ENCODE measurements around the gene POLR1E.

The POLR1E gene

GRCh38 chr9:37486616-37487548 lies 1.1 kb downstream of the POLR1E start:
- Histone ChIP-seq H3K4me3 (ENCODE audit: low read depth, low read length) (peak overlapping the region; percentile 99), H3K27me3 (ENCODE audit: control insufficient read depth, insufficient read depth, low read length) (no peaks in the 10 kb centered on the region), H3K9ac (ENCODE audit: low read depth, low read length) (peak overlapping the region; percentile 84), H3K4me1 (ENCODE audit: control insufficient read depth, insufficient read depth, low read length) (peaks cover 6% of the 10 kb centered on the region), H3K9me3 (ENCODE audit: control insufficient read depth, insufficient read depth, low read length) (no peaks in the 10 kb centered on the region), H3K36me3 (ENCODE audit: control insufficient read depth, insufficient read depth, low read length) (peaks cover 15% of the 10 kb centered on the region)

- Histone ChIP-seq H3K9ac (ENCODE audit: low read depth, low read length) (no peak overlapping the region), H3K36me3 (ENCODE audit: control insufficient read depth, insufficient read depth, low read length) (peaks cover 32% of the 10 kb centered on the region), H3K27me3 (ENCODE audit: control insufficient read depth, insufficient read depth, low read length) (no peaks in the 10 kb centered on the region), H3K4me3 (ENCODE audit: low read depth, low read length) (no peak overlapping the region), H3K9me3 (ENCODE audit: control insufficient read depth, insufficient read depth, low read length) (no peaks in the 10 kb centered on the region), H3K4me1 (ENCODE audit: control insufficient read depth, insufficient read depth, low read length) (no peaks in the 10 kb centered on the region)
Observed at GRCh38 chr9:37491939-37492338, 6.2 kb downstream of the POLR1E start.

- Histone ChIP-seq H3K9ac (ENCODE audit: low read depth, low read length) (no peak overlapping the region), H3K36me3 (ENCODE audit: control insufficient read depth, insufficient read depth, low read length) (peaks cover 39% of the 10 kb centered on the region), H3K4me1 (ENCODE audit: control insufficient read depth, insufficient read depth, low read length) (no peaks in the 10 kb centered on the region), H3K27me3 (ENCODE audit: control insufficient read depth, insufficient read depth, low read length) (no peaks in the 10 kb centered on the region), H3K4me3 (ENCODE audit: low read depth, low read length) (no peak overlapping the region), H3K9me3 (ENCODE audit: control insufficient read depth, insufficient read depth, low read length) (no peaks in the 10 kb centered on the region)
Observed at GRCh38 chr9:37495571-37495970, 9.8 kb downstream of the POLR1E start.

GRCh38 chr9:37496020-37496419 lies 10.3 kb downstream of the POLR1E start:
- Histone ChIP-seq H3K9ac (ENCODE audit: low read depth, low read length) (no peak overlapping the region), H3K36me3 (ENCODE audit: control insufficient read depth, insufficient read depth, low read length) (peaks cover 44% of the 10 kb centered on the region), H3K9me3 (ENCODE audit: control insufficient read depth, insufficient read depth, low read length) (no peaks in the 10 kb centered on the region), H3K27me3 (ENCODE audit: control insufficient read depth, insufficient read depth, low read length) (no peaks in the 10 kb centered on the region), H3K4me1 (ENCODE audit: control insufficient read depth, insufficient read depth, low read length) (no peaks in the 10 kb centered on the region), H3K4me3 (ENCODE audit: low read depth, low read length) (no peak overlapping the region)

- Histone ChIP-seq H3K9me3 (ENCODE audit: control insufficient read depth, insufficient read depth, low read length) (no peaks in the 10 kb centered on the region), H3K9ac (ENCODE audit: low read depth, low read length) (no peak overlapping the region), H3K36me3 (ENCODE audit: control insufficient read depth, insufficient read depth, low read length) (peaks cover 54% of the 10 kb centered on the region), H3K4me3 (ENCODE audit: low read depth, low read length) (no peak overlapping the region), H3K27me3 (ENCODE audit: control insufficient read depth, insufficient read depth, low read length) (no peaks in the 10 kb centered on the region), H3K4me1 (ENCODE audit: control insufficient read depth, insufficient read depth, low read length) (no peaks in the 10 kb centered on the region)
Observed at GRCh38 chr9:37497320-37497719, 11.6 kb downstream of the POLR1E start.

GRCh38 chr9:37498457-37498856 lies 12.7 kb downstream of the POLR1E start:
- H3K36me3 ChIP-seq (ENCODE audit: control insufficient read depth, insufficient read depth, low read length): peaks cover 55% of the 10 kb centered on the region

GRCh38 chr9:37499297-37499696 lies 13.5 kb downstream of the POLR1E start:
- peaks cover 52% of the 10 kb centered on the region for H3K36me3 ChIP-seq (ENCODE audit: control insufficient read depth, insufficient read depth, low read length)
- H3K9ac ChIP-seq (ENCODE audit: low read depth, low read length): no peak overlapping the region
- H3K27me3 ChIP-seq (ENCODE audit: control insufficient read depth, insufficient read depth, low read length): no peaks in the 10 kb centered on the region
- no peaks in the 10 kb centered on the region for H3K4me1 ChIP-seq (ENCODE audit: control insufficient read depth, insufficient read depth, low read length)
- no peak overlapping the region for H3K4me3 ChIP-seq (ENCODE audit: low read depth, low read length)
- H3K9me3 ChIP-seq (ENCODE audit: control insufficient read depth, insufficient read depth, low read length): no peaks in the 10 kb centered on the region

More at GRCh38 chr9:37498457-37498856, 12.7 kb downstream of the POLR1E start:
- no peaks in the 10 kb centered on the region for H3K9me3 ChIP-seq (ENCODE audit: control insufficient read depth, insufficient read depth, low read length)
- no peaks in the 10 kb centered on the region for H3K27me3 ChIP-seq (ENCODE audit: control insufficient read depth, insufficient read depth, low read length)
- H3K4me1 ChIP-seq (ENCODE audit: control insufficient read depth, insufficient read depth, low read length): no peaks in the 10 kb centered on the region
- no peak overlapping the region for H3K4me3 ChIP-seq (ENCODE audit: low read depth, low read length)
- no peak overlapping the region for H3K9ac ChIP-seq (ENCODE audit: low read depth, low read length)

GRCh38 chr9:37501957-37502596 lies 16.3 kb downstream of the POLR1E start:
- H3K27me3 ChIP-seq (ENCODE audit: control insufficient read depth, insufficient read depth, low read length): no peaks in the 10 kb centered on the region
- peaks cover 46% of the 10 kb centered on the region for H3K36me3 ChIP-seq (ENCODE audit: control insufficient read depth, insufficient read depth, low read length)
- H3K4me1 ChIP-seq (ENCODE audit: control insufficient read depth, insufficient read depth, low read length): no peaks in the 10 kb centered on the region
- H3K9ac ChIP-seq (ENCODE audit: low read depth, low read length): no peak overlapping the region
- no peak overlapping the region for H3K4me3 ChIP-seq (ENCODE audit: low read depth, low read length)
- no peaks in the 10 kb centered on the region for H3K9me3 ChIP-seq (ENCODE audit: control insufficient read depth, insufficient read depth, low read length)

GRCh38 chr9:37503736-37504135 lies 18.0 kb downstream of the POLR1E start:
- Histone ChIP-seq H3K4me3 (ENCODE audit: low read depth, low read length) (no peak overlapping the region), H3K9ac (ENCODE audit: low read depth, low read length) (no peak overlapping the region), H3K9me3 (ENCODE audit: control insufficient read depth, insufficient read depth, low read length) (no peaks in the 10 kb centered on the region), H3K27me3 (ENCODE audit: control insufficient read depth, insufficient read depth, low read length) (no peaks in the 10 kb centered on the region), H3K4me1 (ENCODE audit: control insufficient read depth, insufficient read depth, low read length) (no peaks in the 10 kb centered on the region), H3K36me3 (ENCODE audit: control insufficient read depth, insufficient read depth, low read length) (peaks cover 43% of the 10 kb centered on the region)

GRCh38 chr9:37504605-37505004 lies 18.9 kb downstream of the POLR1E start:
- no peaks in the 10 kb centered on the region for H3K9me3 ChIP-seq (ENCODE audit: control insufficient read depth, insufficient read depth, low read length)
- no peaks in the 10 kb centered on the region for H3K4me1 ChIP-seq (ENCODE audit: control insufficient read depth, insufficient read depth, low read length)
- no peak overlapping the region for H3K4me3 ChIP-seq (ENCODE audit: low read depth, low read length)
- H3K9ac ChIP-seq (ENCODE audit: low read depth, low read length): no peak overlapping the region
- H3K27me3 ChIP-seq (ENCODE audit: control insufficient read depth, insufficient read depth, low read length): no peaks in the 10 kb centered on the region
- H3K36me3 ChIP-seq (ENCODE audit: control insufficient read depth, insufficient read depth, low read length): peaks cover 40% of the 10 kb centered on the region

GRCh38 chr9:37507566-37508134 lies 21.9 kb downstream of the POLR1E start:
- no peaks in the 10 kb centered on the region for H3K9me3 ChIP-seq (ENCODE audit: control insufficient read depth, insufficient read depth, low read length)
- no peak overlapping the region for H3K9ac ChIP-seq (ENCODE audit: low read depth, low read length)
- H3K4me3 ChIP-seq (ENCODE audit: low read depth, low read length): no peak overlapping the region
- H3K27me3 ChIP-seq (ENCODE audit: control insufficient read depth, insufficient read depth, low read length): no peaks in the 10 kb centered on the region
- H3K4me1 ChIP-seq (ENCODE audit: control insufficient read depth, insufficient read depth, low read length): no peaks in the 10 kb centered on the region
- H3K36me3 ChIP-seq (ENCODE audit: control insufficient read depth, insufficient read depth, low read length): peaks cover 20% of the 10 kb centered on the region

Measured in iPS-15b (cell line).